Endometrial microvascular endothelial cells (primary cell): ENCODE results near the gene ABCC1. TPM values are rescaled to one million over a fixed set of nuclear protein-coding genes. Genes with fewer than 3 reads are reported as not detected.
"Not testable (repeated sequence)": the region's sequence is repeated elsewhere in the genome, so short reads cannot be mapped to it uniquely, and the experiment has no call there.

ENCODE experiments used
- in situ Hi-C: cut with HindIII; loops from 2 replicates; pipeline ENCODE4 v1.10.0; 2017; ENCODE audit warnings: low sequenced_read_pairs, low pct_unique_long_range_greater_than_20kb; ENCODE audit errors: inconsistent ontology term
- total RNA-seq: library from RNA; depleted of rRNA; stranded (reverse); fragments of >200 nt; gene quantifications from one replicate; pipeline ENCODE4 v1.2.3, GENCODE V29; 2015; ENCODE audit errors: inconsistent ontology term

The ABCC1 gene
- total RNA-seq, 1 donor from 2014 or later: 26.0 TPM

DNA sequence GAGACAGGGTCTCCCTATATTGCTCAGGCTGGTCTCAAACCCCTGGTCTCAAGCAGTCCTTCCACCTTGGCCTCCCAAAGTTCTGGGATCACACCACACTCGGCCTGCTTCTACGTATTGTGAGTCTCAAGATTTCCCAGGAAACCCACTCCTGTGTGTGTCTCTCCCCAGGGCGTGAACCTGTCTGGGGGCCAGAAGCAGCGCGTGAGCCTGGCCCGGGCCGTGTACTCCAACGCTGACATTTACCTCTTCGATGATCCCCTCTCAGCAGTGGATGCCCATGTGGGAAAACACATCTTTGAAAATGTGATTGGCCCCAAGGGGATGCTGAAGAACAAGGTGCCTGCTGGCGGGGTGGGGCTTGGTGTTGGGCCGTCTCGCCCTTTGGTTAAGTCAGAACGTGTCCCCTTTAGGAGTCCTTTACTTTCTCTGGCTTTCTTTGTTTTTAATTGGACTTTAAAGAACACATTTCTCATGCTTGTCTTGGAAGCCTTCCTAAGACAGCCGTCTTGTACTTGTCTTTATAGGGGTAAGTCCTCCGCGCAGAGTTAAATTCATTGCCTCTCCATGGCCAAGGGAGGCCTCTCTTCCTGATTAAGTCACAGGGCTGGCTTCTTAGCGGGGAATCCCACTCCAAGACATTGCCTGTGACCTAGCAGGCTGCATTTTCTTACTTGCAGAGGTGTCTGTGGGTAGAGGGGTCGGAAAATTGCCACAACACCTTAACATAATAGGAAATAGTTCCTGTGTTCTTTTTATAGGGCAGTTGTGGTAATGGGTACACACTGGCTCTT lies 137.4 kb downstream of the ABCC1 start:
- in situ Hi-C loops: no loop called here

GRCh38 chr16:16090238-16090637 lies 140.8 kb downstream of the ABCC1 start:
- in situ Hi-C loops: no loop called here

GRCh38 chr16:16092925-16093627 lies 143.7 kb downstream of the ABCC1 start:
- in situ Hi-C loops: no loop called here

DNA sequence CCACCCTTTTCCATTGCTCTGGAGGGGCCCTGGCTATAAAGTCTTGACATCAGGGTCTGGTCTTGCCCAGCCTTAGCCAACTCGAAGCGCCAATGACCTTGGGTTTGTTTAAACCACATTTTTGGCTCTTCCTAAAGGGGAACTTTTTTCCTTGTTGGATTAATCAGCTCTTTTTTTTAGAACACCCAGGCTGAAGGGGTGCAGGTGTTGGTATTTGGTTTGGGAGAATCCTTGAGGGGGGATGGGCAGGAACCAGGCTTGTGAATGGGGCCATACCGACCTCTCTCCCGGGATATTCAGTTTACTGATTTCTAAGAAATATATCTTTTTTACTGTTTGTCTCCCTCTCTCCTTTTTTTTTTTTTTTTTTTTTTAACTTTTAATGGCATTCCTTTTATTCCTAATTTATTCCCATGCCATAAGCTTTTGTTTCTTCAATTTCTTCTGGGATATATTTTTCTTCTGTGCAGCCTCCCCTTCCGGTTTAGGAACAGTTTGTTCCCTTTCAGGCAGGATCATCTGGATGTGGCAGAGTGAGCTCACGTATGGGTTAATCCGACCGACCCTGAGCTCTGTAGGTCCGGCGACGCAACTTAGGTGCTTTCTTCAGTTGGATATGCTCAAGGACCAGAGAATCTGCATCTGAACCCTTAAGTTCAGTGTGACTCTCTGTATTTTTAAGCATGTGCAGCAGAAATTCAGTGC lies 144.4 kb downstream of the ABCC1 start:
- in situ Hi-C loops: no loop called here

GRCh38 chr16:16095646-16096045 lies 146.2 kb downstream of the ABCC1 start:
- in situ Hi-C loops: no loop called here

GRCh38 chr16:16096121-16096857 lies 146.9 kb downstream of the ABCC1 start:
- in situ Hi-C loops: no loop called here

DNA sequence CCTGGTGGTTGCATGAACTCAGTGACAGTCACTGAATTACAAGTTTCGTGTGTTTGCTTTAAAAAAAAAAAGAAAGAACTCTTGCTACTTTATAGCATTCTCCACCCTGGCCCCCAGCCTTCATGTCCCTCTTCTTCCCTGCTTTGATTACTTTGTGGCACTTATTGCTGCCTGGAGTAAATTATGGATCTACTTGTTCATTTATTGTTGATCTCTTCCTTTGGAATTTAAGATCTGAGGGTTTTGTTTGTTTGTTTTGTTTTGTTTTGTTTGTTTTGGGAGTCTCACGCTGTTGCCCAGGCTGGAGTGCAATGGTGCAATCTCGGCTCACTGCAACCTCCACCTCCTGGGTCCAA lies 147.4 kb downstream of the ABCC1 start:
- in situ Hi-C loops: no loop called here

- in situ Hi-C loops: no loop called here
Measured at GRCh38 chr16:16099320-16099719, 149.9 kb downstream of the ABCC1 start.

DNA sequence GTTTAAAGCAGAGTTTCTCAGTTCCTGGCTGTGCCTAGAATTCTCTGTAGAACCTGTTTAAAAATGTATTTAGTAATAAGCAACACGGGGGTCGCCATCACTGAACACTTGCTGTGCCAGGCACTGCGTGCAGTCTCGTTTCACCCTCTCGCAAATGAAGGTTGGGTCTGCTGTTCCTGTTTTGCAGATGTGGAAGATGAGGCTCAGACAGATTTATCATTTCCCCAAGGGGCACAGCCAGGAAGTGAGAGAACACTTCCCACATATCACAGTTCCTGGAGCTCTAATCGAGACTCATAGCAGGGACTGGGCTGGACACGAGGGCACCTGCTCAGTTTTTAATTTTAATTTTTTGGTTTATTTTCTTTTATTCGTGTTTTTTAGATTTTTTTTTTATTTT lies 151.2 kb downstream of the ABCC1 start:
- in situ Hi-C loops: no loop called here

DNA sequence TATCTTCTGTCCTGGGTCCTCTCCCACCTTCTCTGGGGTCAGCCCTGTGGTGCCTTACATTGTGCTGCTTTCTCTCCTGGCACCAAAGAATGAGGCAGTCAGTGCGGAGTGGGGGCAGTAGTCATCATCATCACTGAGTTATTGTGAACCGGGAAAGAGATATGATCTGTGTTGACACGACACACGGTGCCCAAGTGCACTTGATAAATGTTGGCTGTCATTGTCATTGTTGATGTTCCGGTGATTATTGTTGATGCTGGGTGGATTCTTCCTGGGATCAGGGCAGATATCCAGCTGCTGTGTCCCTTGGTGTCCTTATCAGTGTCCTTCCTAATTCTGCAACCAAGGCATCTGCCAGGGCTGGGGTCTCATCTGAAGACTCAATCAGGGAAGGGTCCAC lies 152.2 kb downstream of the ABCC1 start:
- in situ Hi-C loops: no loop called here

DNA sequence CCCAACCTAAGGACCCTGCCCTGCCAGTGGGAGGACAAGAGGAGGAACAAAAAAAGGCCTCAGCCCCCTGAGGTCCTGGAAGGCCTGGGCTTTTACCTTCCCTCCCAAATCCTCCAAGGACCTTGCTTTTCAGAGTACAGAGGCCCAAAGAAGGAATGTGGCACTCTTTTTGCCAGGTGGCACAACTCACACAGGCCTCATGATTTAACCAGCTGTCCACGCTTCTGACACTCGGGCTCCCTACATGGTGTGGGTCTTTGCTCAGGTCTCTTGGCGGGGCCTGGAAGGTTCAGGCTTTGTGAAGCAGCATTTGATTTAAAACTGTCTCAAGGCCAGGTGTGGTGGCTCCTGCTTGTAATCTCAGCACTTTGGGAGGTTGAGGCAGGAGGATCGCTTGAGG lies 153.3 kb downstream of the ABCC1 start:
- in situ Hi-C loops: no loop called here

DNA sequence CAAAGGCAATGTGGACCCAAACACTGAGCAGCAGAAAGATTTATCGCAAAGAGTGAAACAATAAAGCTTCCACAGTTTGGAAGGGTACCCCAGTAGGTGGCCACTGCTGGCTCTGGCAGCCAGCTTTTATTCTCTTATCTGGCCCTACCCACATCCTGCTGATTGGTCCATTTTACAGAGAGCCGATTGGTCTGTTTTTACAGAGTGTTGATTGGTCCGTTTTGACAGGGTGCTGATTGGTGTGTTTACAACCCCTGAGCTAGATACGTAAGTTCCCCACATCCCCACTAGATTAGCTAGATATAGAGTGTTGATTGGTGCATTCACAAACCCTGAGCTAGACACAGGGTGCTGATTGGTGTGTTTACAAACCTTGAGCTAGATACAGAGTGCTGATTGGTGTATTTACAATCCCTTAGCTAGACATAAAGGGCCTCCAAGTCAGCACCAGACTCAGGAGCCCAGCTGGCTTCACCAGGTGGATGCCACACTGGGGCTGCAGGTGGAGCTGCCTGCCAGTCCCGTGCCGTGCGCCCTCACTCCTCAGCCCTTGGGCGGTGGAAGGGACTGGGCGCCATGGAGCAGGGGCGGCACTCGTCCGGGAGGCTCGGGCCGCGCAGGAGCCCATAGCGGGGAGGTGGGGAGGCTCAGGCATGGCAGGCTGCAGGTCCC lies 154.9 kb downstream of the ABCC1 start:
- in situ Hi-C loops: not testable (repeated sequence)

- in situ Hi-C loops: not testable (repeated sequence)
Measured at GRCh38 chr16:16104804-16105141, 155.4 kb downstream of the ABCC1 start.

DNA sequence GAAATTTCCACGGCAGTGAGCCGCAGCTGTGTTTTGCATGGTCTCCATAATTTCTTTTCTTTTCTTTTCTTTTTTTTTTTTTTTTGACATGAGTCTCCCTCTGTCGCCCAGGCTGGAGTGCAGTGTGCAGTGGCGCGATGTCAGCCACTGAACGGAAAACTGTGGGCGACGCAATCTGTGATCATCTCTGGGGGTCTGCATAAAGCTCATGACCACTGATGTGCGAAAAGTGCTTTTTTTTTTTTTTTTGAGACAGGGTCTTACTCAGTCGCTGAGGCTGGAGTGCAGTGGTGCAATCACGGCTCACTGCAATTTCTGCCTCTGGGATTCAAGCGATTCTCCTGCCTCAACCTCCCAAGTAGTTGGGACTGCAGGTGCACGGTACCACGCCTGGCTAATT lies 156.2 kb downstream of the ABCC1 start:
- in situ Hi-C loops: no loop called here

GRCh38 chr16:16106466-16106865 lies 157.1 kb downstream of the ABCC1 start:
- in situ Hi-C loops: no loop called here

DNA sequence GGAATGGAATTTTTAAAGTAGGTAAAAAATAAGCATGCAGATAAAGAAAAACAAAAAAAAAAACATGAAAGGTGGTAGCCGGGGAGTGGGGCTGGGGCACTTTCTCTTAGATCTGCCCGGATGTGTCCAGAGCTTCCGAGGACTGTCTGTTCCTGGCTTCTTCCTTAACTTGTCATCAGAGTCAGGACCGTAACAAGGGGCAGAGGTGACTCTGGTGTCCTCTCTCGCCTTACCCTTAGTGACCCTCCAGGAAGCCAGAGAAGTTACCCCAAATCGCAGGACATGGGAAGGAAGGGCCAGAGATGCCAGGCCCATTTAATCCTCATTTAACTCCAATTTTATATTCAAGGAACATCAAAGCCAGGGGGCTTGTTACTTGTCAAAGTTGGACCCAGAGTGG lies 158.4 kb downstream of the ABCC1 start:
- in situ Hi-C loops: no loop called here

- in situ Hi-C loops: no loop called here
Measured at GRCh38 chr16:16108759-16109158, 159.3 kb downstream of the ABCC1 start.

DNA sequence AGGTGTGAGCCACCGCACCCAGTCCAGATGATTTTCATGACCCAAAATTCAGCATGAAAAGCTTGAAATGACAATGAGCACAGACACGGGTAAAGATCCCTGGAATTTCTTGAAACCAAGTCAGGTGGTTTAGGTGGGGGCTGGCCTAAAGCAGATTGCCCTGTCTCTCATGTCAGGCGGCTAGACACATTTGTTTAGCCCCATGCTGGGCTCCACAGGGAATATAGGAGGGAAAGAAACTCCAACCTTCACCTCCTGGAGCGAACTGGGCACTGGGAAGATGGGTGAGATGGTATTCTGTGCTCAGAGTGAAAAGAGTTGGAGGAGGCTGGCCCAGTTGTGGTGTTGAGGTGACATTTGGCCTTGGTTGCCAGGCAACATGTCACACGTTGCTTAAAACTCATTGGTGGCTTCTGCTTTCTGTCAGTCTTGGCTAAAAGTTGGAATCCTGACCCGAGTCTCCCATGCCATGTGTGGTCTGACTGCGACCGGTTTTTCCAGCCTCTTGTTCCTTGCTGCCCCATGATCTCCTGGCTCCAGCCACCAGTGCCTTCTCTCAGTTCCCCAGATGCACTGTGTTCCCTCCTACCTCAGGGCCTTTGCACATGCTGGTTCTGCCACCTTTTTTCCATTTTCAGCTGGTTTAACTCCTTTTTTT lies 160.2 kb downstream of the ABCC1 start:
- in situ Hi-C loops: no loop called here
